OCI-LY1 (cell line): ENCODE results near the gene AGFG1.

ENCODE experiments used
- CTCF ChIP-seq: fragments of 200-600 bp; sonication (generic), shearing (Covaris generic); IDR thresholded peaks from 2 replicates; pipeline ENCODE4 v1.5.1; 2017; ENCODE audit warnings: mild to moderate bottlenecking, antibody characterized with exemption, low read length, moderate library complexity, mixed read lengths
- EZH2 ChIP-seq: fragments of 200-600 bp; sonication (generic), shearing (Covaris generic); IDR thresholded peaks from 2 replicates; pipeline ENCODE4 v1.8.0; 2017; ENCODE audit warnings: borderline replicate concordance, mixed run types, mild to moderate bottlenecking, antibody characterized with exemption, low read length, moderate library complexity, mixed read lengths

GRCh38 chr2:227473806-227474205, 1.9 kb downstream of the AGFG1 start:
- TF ChIP-seq CTCF, result no peak
- TF ChIP-seq EZH2, result no peak
